ENCODE measurements around the gene DUOX2.
"Not testable (repeated sequence)": the region's sequence is repeated elsewhere in the genome, so short reads cannot be mapped to it uniquely, and the experiment has no call there.

DUOX2 gene

GRCh38 chr15:45137703-45138102 is 23.7 kb upstream of the DUOX2 start:
- H3K27ac ChIP-seq (ENCODE audit: low read length), result no peak overlapping the region
- H3K9me3 ChIP-seq (ENCODE audit: control insufficient read depth in 1 of 2, low read length in 2 of 2), result no peaks in the 10 kb centered on the region
- no peaks in the 10 kb centered on the region for H3K36me3 ChIP-seq (ENCODE audit: control insufficient read depth in 1 of 2, insufficient read depth in 2 of 2, low read length in 2 of 2)
- no peak overlapping the region for H3K4me3 ChIP-seq (ENCODE audit: low read depth in 1 of 2, low read length in 2 of 2)
- peaks cover 0 to 7% of the 10 kb centered on the region in 2 donors for H3K4me1 ChIP-seq (ENCODE audit: control insufficient read depth in 1 of 2, insufficient read depth in 2 of 2, low read length in 2 of 2)
- peaks cover 30% of the 10 kb centered on the region for H3K27me3 ChIP-seq (ENCODE audit: low read depth, low read length)

- Histone ChIP-seq H3K9me3 (ENCODE audit: control insufficient read depth in 1 of 2, low read length in 2 of 2) (no peaks in the 10 kb centered on the region), H3K4me3 (ENCODE audit: low read depth in 1 of 2, low read length in 2 of 2) (no peak overlapping the region), H3K27ac (ENCODE audit: low read length) (no peak overlapping the region), H3K4me1 (ENCODE audit: control insufficient read depth in 1 of 2, insufficient read depth in 2 of 2, low read length in 2 of 2) (peaks cover 0 to 7% of the 10 kb centered on the region in 2 donors), H3K36me3 (ENCODE audit: control insufficient read depth in 1 of 2, insufficient read depth in 2 of 2, low read length in 2 of 2) (no peaks in the 10 kb centered on the region), H3K27me3 (ENCODE audit: low read depth, low read length) (peaks cover 30% of the 10 kb centered on the region)
These were observed 22.4 kb upstream of the DUOX2 start for GRCh38 chr15:45136378-45136764.

GRCh38 chr15:45135705-45136377 is 21.9 kb upstream of the DUOX2 start:
- peaks cover 30% of the 10 kb centered on the region for H3K27me3 ChIP-seq (ENCODE audit: low read depth, low read length)
- H3K9me3 ChIP-seq (ENCODE audit: control insufficient read depth in 1 of 2, low read length in 2 of 2); H3K36me3 ChIP-seq (ENCODE audit: control insufficient read depth in 1 of 2, insufficient read depth in 2 of 2, low read length in 2 of 2); H3K27ac ChIP-seq (ENCODE audit: low read length); H3K4me3 ChIP-seq (ENCODE audit: low read depth in 1 of 2, low read length in 2 of 2); H3K4me1 ChIP-seq (ENCODE audit: control insufficient read depth in 1 of 2, insufficient read depth in 2 of 2, low read length in 2 of 2): not testable (repeated sequence)

GRCh38 chr15:45134682-45135604 is 21.0 kb upstream of the DUOX2 start:
- H3K27ac ChIP-seq (ENCODE audit: low read length), result no peak overlapping the region
- H3K4me1 ChIP-seq (ENCODE audit: control insufficient read depth in 1 of 2, insufficient read depth in 2 of 2, low read length in 2 of 2), result peaks cover 0 to 7% of the 10 kb centered on the region in 2 donors
- peaks cover 39% of the 10 kb centered on the region for H3K27me3 ChIP-seq (ENCODE audit: low read depth, low read length)
- peak overlapping the region in 1 of 2 donors; percentile 33 for H3K4me3 ChIP-seq (ENCODE audit: low read depth in 1 of 2, low read length in 2 of 2)
- H3K9me3 ChIP-seq (ENCODE audit: control insufficient read depth in 1 of 2, low read length in 2 of 2), result no peaks in the 10 kb centered on the region
- no peaks in the 10 kb centered on the region for H3K36me3 ChIP-seq (ENCODE audit: control insufficient read depth in 1 of 2, insufficient read depth in 2 of 2, low read length in 2 of 2)

GRCh38 chr15:45134046-45134445 is 20.1 kb upstream of the DUOX2 start:
- no peaks in the 10 kb centered on the region for H3K36me3 ChIP-seq (ENCODE audit: control insufficient read depth in 1 of 2, insufficient read depth in 2 of 2, low read length in 2 of 2)
- no peak overlapping the region for H3K27ac ChIP-seq (ENCODE audit: low read length)
- no peaks in the 10 kb centered on the region for H3K9me3 ChIP-seq (ENCODE audit: control insufficient read depth in 1 of 2, low read length in 2 of 2)
- no peak overlapping the region for H3K4me3 ChIP-seq (ENCODE audit: low read depth in 1 of 2, low read length in 2 of 2)
- H3K4me1 ChIP-seq (ENCODE audit: control insufficient read depth in 1 of 2, insufficient read depth in 2 of 2, low read length in 2 of 2), result peaks cover 0 to 7% of the 10 kb centered on the region in 2 donors
- peaks cover 45% of the 10 kb centered on the region for H3K27me3 ChIP-seq (ENCODE audit: low read depth, low read length)

GRCh38 chr15:45133561-45133920 is 19.6 kb upstream of the DUOX2 start:
- Histone ChIP-seq H3K9me3 (ENCODE audit: control insufficient read depth in 1 of 2, low read length in 2 of 2) (no peaks in the 10 kb centered on the region), H3K27ac (ENCODE audit: low read length) (no peak overlapping the region), H3K36me3 (ENCODE audit: control insufficient read depth in 1 of 2, insufficient read depth in 2 of 2, low read length in 2 of 2) (no peaks in the 10 kb centered on the region), H3K4me1 (ENCODE audit: control insufficient read depth in 1 of 2, insufficient read depth in 2 of 2, low read length in 2 of 2) (peaks cover 0 to 7% of the 10 kb centered on the region in 2 donors), H3K27me3 (ENCODE audit: low read depth, low read length) (peaks cover 50% of the 10 kb centered on the region), H3K4me3 (ENCODE audit: low read depth in 1 of 2, low read length in 2 of 2) (no peak overlapping the region)

GRCh38 chr15:45132844-45133560 is 19.0 kb upstream of the DUOX2 start:
- Histone ChIP-seq H3K27me3 (ENCODE audit: low read depth, low read length) (peaks cover 55% of the 10 kb centered on the region), H3K27ac (ENCODE audit: low read length) (no peak overlapping the region), H3K36me3 (ENCODE audit: control insufficient read depth in 1 of 2, insufficient read depth in 2 of 2, low read length in 2 of 2) (no peaks in the 10 kb centered on the region)

GRCh38 chr15:45131510-45131909 is 17.5 kb upstream of the DUOX2 start:
- H3K36me3 ChIP-seq (ENCODE audit: control insufficient read depth in 1 of 2, insufficient read depth in 2 of 2, low read length in 2 of 2), result no peaks in the 10 kb centered on the region
- no peak overlapping the region for H3K4me3 ChIP-seq (ENCODE audit: low read depth in 1 of 2, low read length in 2 of 2)
- H3K9me3 ChIP-seq (ENCODE audit: control insufficient read depth in 1 of 2, low read length in 2 of 2), result no peaks in the 10 kb centered on the region
- H3K4me1 ChIP-seq (ENCODE audit: control insufficient read depth in 1 of 2, insufficient read depth in 2 of 2, low read length in 2 of 2), result peaks cover 0 to 7% of the 10 kb centered on the region in 2 donors
- H3K27ac ChIP-seq (ENCODE audit: low read length), result no peak overlapping the region
- peaks cover 59% of the 10 kb centered on the region for H3K27me3 ChIP-seq (ENCODE audit: low read depth, low read length)

More at GRCh38 chr15:45132844-45133560, 19.0 kb upstream of the DUOX2 start:
- H3K9me3 ChIP-seq (ENCODE audit: control insufficient read depth in 1 of 2, low read length in 2 of 2), result no peaks in the 10 kb centered on the region
- no peak overlapping the region for H3K4me3 ChIP-seq (ENCODE audit: low read depth in 1 of 2, low read length in 2 of 2)
- H3K4me1 ChIP-seq (ENCODE audit: control insufficient read depth in 1 of 2, insufficient read depth in 2 of 2, low read length in 2 of 2), result peaks cover 0 to 7% of the 10 kb centered on the region in 2 donors

GRCh38 chr15:45130291-45131000 is 16.5 kb upstream of the DUOX2 start:
- no peak overlapping the region for H3K27ac ChIP-seq (ENCODE audit: low read length)
- H3K27me3 ChIP-seq (ENCODE audit: low read depth, low read length), result peaks cover 53% of the 10 kb centered on the region
- peaks cover 0 to 6% of the 10 kb centered on the region in 2 donors for H3K4me1 ChIP-seq (ENCODE audit: control insufficient read depth in 1 of 2, insufficient read depth in 2 of 2, low read length in 2 of 2)
- H3K9me3 ChIP-seq (ENCODE audit: control insufficient read depth in 1 of 2, low read length in 2 of 2), result no peaks in the 10 kb centered on the region
- peak overlapping the region in 1 of 2 donors; percentile 45 for H3K4me3 ChIP-seq (ENCODE audit: low read depth in 1 of 2, low read length in 2 of 2)
- no peaks in the 10 kb centered on the region for H3K36me3 ChIP-seq (ENCODE audit: control insufficient read depth in 1 of 2, insufficient read depth in 2 of 2, low read length in 2 of 2)

GRCh38 chr15:45129651-45130129 is 15.7 kb upstream of the DUOX2 start, which contains the start of the genes DUOX1 and DUOXA1:
Gene DUOX1 (plus strand): TSS chr15:45129994. CDS start chr15:45131967, 1,973 bp downstream.
Gene DUOXA1 (minus strand): TSS chr15:45129879. CDS start chr15:45123014, 6,865 bp downstream.
- peaks cover 48% of the 10 kb centered on the region for H3K27me3 ChIP-seq (ENCODE audit: low read depth, low read length)
- peak within 1 kb of the TSS in 1 of 2 donors; percentile 45 for H3K4me3 ChIP-seq (ENCODE audit: low read depth in 1 of 2, low read length in 2 of 2)
- H3K36me3 ChIP-seq (ENCODE audit: control insufficient read depth in 1 of 2, insufficient read depth in 2 of 2, low read length in 2 of 2), result no peaks in the 10 kb centered on the region
- no peaks in the 10 kb centered on the region for H3K4me1 ChIP-seq (ENCODE audit: control insufficient read depth in 1 of 2, insufficient read depth in 2 of 2, low read length in 2 of 2)
- H3K9me3 ChIP-seq (ENCODE audit: control insufficient read depth in 1 of 2, low read length in 2 of 2), result no peaks in the 10 kb centered on the region
- no peak within 1 kb of the TSS for H3K27ac ChIP-seq (ENCODE audit: low read length)
